ENCODE measurements around the gene MED12L.

MED12L gene

GRCh38 chr3:151459358-151459757 lies 373.9 kb downstream of the MED12L start:
- Histone ChIP-seq H3K4me2 (no peak overlapping the region), H3K27me3 (ENCODE audit: insufficient read depth, low read depth) (no peaks in the 10 kb centered on the region), H3K79me2 (ENCODE audit: insufficient read depth, low read depth) (no peaks in the 10 kb centered on the region), H3K9ac (no peak overlapping the region), H4K20me1 (ENCODE audit: insufficient read depth) (no peaks in the 10 kb centered on the region), H3K4me3 (IDR thresholded peaks at IDR 0.05; ENCODE audit: insufficient read depth, low read depth, low read length) (no peak overlapping the region), H3K4me1 (ENCODE audit: low read depth, poor library complexity, severe bottlenecking) (no peaks in the 10 kb centered on the region), H3K36me3 (ENCODE audit: insufficient read depth) (no peaks in the 10 kb centered on the region), H3K27ac (no peak overlapping the region), H2AFZ (ENCODE audit: low read depth) (no peak overlapping the region)
- TF ChIP-seq CTCF (conservative IDR thresholded peaks at IDR 0.05; ENCODE audit: low read depth, low read length), result no peak

GRCh38 chr3:151460228-151460627 lies 374.8 kb downstream of the MED12L start:
- Histone ChIP-seq H2AFZ (ENCODE audit: low read depth) (no peak overlapping the region), H3K27me3 (ENCODE audit: insufficient read depth, low read depth) (no peaks in the 10 kb centered on the region), H3K9ac (no peak overlapping the region), H3K36me3 (ENCODE audit: insufficient read depth) (no peaks in the 10 kb centered on the region), H3K79me2 (ENCODE audit: insufficient read depth, low read depth) (no peaks in the 10 kb centered on the region), H3K27ac (no peak overlapping the region), H3K4me1 (ENCODE audit: low read depth, poor library complexity, severe bottlenecking) (no peaks in the 10 kb centered on the region), H4K20me1 (ENCODE audit: insufficient read depth) (no peaks in the 10 kb centered on the region), H3K4me2 (no peak overlapping the region), H3K4me3 (IDR thresholded peaks at IDR 0.05; ENCODE audit: insufficient read depth, low read depth, low read length) (no peak overlapping the region)
- TF ChIP-seq CTCF (conservative IDR thresholded peaks at IDR 0.05; ENCODE audit: low read depth, low read length), result no peak

- no peaks in the 10 kb centered on the region for H4K20me1 ChIP-seq (ENCODE audit: insufficient read depth)
- no peaks in the 10 kb centered on the region for H3K4me1 ChIP-seq (ENCODE audit: low read depth, poor library complexity, severe bottlenecking)
- no peaks in the 10 kb centered on the region for H3K36me3 ChIP-seq (ENCODE audit: insufficient read depth)
- no peak within 1 kb of the TSS for H3K27ac ChIP-seq
- no peak within 1 kb of the TSS for H3K4me2 ChIP-seq
- no peak for TF ChIP-seq CTCF (conservative IDR thresholded peaks at IDR 0.05; ENCODE audit: low read depth, low read length)
- no peak within 1 kb of the TSS for H3K4me3 ChIP-seq (IDR thresholded peaks at IDR 0.05; ENCODE audit: insufficient read depth, low read depth, low read length)
- H3K27me3 ChIP-seq (ENCODE audit: insufficient read depth, low read depth), result no peaks in the 10 kb centered on the region
- no peak within 1 kb of the TSS for H2AFZ ChIP-seq (ENCODE audit: low read depth)
- H3K79me2 ChIP-seq (ENCODE audit: insufficient read depth, low read depth), result no peaks in the 10 kb centered on the region
- H3K9ac ChIP-seq, result no peak within 1 kb of the TSS
Measured at GRCh38 chr3:151460774-151461450, 375.4 kb downstream of the MED12L start, which contains the start of gene IGSF10. TSS of gene IGSF10 (minus strand) at chr3:151461061. CDS start at chr3:151458709, 2,352 bp downstream.

- Histone ChIP-seq H3K4me3 (IDR thresholded peaks at IDR 0.05; ENCODE audit: insufficient read depth, low read depth, low read length) (no peak overlapping the region), H3K27ac (no peak overlapping the region), H4K20me1 (ENCODE audit: insufficient read depth) (no peaks in the 10 kb centered on the region), H3K4me1 (ENCODE audit: low read depth, poor library complexity, severe bottlenecking) (no peaks in the 10 kb centered on the region), H3K36me3 (ENCODE audit: insufficient read depth) (no peaks in the 10 kb centered on the region), H3K79me2 (ENCODE audit: insufficient read depth, low read depth) (no peaks in the 10 kb centered on the region), H3K27me3 (ENCODE audit: insufficient read depth, low read depth) (no peaks in the 10 kb centered on the region), H3K9ac (no peak overlapping the region), H2AFZ (ENCODE audit: low read depth) (no peak overlapping the region), H3K4me2 (no peak overlapping the region)
- no peak for TF ChIP-seq CTCF (conservative IDR thresholded peaks at IDR 0.05; ENCODE audit: low read depth, low read length)
Measured at GRCh38 chr3:151462278-151462780, 376.9 kb downstream of the MED12L start.
